NB4 (cell line): ENCODE data around the gene RPP25L.

Experiments used
- CTCF ChIP-seq: IDR thresholded peaks from one replicate; pipeline ENCODE4 v1.5.1; 2012; ENCODE audit warnings: low read depth, low read length
- MAX ChIP-seq: IDR thresholded peaks from 2 replicates; pipeline ENCODE4 v1.6.1; 2011; ENCODE audit warnings: low read depth, low read length
- MYC ChIP-seq: IDR thresholded peaks from 2 replicates; pipeline ENCODE4 v1.6.1; 2011; ENCODE audit warnings: low read depth, low read length
- POLR2A ChIP-seq: IDR thresholded peaks from 2 replicates; pipeline ENCODE4 v1.6.1; 2011; ENCODE audit warnings: mild to moderate bottlenecking; ENCODE audit not compliant: insufficient read length; ENCODE audit errors: extremely low read depth

- TF ChIP-seq CTCF (no peak), POLR2A (no peak), MYC (no peak), MAX (no peak)
These were observed 46.0 kb downstream of the RPP25L start for GRCh38 chr9:34565856-34566255.
